ENCODE data around the gene SGPL1.

DNA sequence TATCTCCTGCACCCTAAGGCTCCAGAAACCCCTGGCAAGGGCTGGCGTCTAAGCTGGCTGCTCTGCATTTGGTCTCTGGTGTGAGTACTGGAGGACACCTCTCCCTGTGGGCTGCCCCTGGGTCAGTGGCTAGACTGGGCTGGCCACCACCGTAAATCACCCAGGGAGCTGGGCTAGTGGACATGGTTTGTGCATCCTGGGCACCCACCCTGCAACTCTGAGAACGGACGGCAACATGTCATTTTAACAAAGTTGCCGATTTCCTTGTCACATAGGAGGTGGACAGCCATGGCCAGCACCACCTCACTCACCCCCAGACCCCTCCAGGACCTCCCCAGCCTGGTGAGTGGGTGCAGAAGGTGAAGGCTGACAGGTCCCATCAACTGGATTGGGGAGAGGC lies 99.5 kb downstream of the SGPL1 start:
- TF ChIP-seq EP300 (IDR thresholded peaks at IDR 0.05; ENCODE audit: borderline replicate concordance in 1 of 2, low read depth in 2 of 2, low read length in 2 of 2): no peak
- TF ChIP-seq SRF (IDR thresholded peaks at IDR 0.05; ENCODE audit: low read depth, low read length): no peak
- no peak for TF ChIP-seq CTCF (IDR thresholded peaks at IDR 0.05; ENCODE audit: control extremely low read depth in 1 of 3, insufficient read depth in 1 of 3, low read depth in 1 of 3, low read length in 3 of 3)
- no peak for TF ChIP-seq KDM5A (IDR thresholded peaks at IDR 0.05; ENCODE audit: low read length)
- no peak for TF ChIP-seq POLR2A (IDR thresholded peaks at IDR 0.05; ENCODE audit: control extremely low read depth in 1 of 2, low read depth in 2 of 2, low read length in 2 of 2)
- no peak for TF ChIP-seq RFX5 (IDR thresholded peaks at IDR 0.05; ENCODE audit: borderline replicate concordance, low read depth, low read length)
- TF ChIP-seq EZH2 (IDR thresholded peaks at IDR 0.05; ENCODE audit: low read depth, low read length, severe bottlenecking): no peak
- TF ChIP-seq BACH1 (IDR thresholded peaks at IDR 0.05; ENCODE audit: low read length): no peak
- no peak for TF ChIP-seq TAF1 (IDR thresholded peaks at IDR 0.05; ENCODE audit: low read depth, low read length)
- no peak for TF ChIP-seq GABPA (IDR thresholded peaks at IDR 0.05; ENCODE audit: borderline replicate concordance, insufficient read depth, low read length)
- no peak for TF ChIP-seq POLR2AphosphoS5 (IDR thresholded peaks at IDR 0.05; ENCODE audit: low read depth, low read length)
